ENCODE data around the gene MYO9B.
"Not testable (repeated sequence)": the region's sequence is repeated elsewhere in the genome, so short reads cannot be mapped to it uniquely, and the experiment has no call there.

Gene MYO9B

GRCh38 chr19:17090583-17090982 lies 15.0 kb downstream of the MYO9B start:
- no peak for DNase-seq

GRCh38 chr19:17091758-17092333 lies 16.3 kb downstream of the MYO9B start:
- no peak for DNase-seq

- DNase-seq: no peak
Observed at GRCh38 chr19:17092696-17093095, 17.1 kb downstream of the MYO9B start.

GRCh38 chr19:17094694-17095093 lies 19.1 kb downstream of the MYO9B start:
- DNase-seq: not testable (repeated sequence)

- DNase-seq: peak; percentile 81
Observed at GRCh38 chr19:17095141-17095919, 19.8 kb downstream of the MYO9B start.

GRCh38 chr19:17097593-17098126 lies 22.1 kb downstream of the MYO9B start:
- DNase-seq: no peak

- DNase-seq: no peak
Observed at GRCh38 chr19:17098326-17098725, 22.7 kb downstream of the MYO9B start.

- DNase-seq: no peak
Observed at GRCh38 chr19:17101686-17102628, 26.4 kb downstream of the MYO9B start.

- peak; percentile 38 for DNase-seq
Observed at GRCh38 chr19:17103177-17103576, 27.6 kb downstream of the MYO9B start.

GRCh38 chr19:17104679-17105078 lies 29.1 kb downstream of the MYO9B start:
- DNase-seq: no peak

- DNase-seq: no peak
Observed at GRCh38 chr19:17105556-17105955, 30.0 kb downstream of the MYO9B start.

GRCh38 chr19:17106964-17107363 lies 31.4 kb downstream of the MYO9B start:
- DNase-seq: peak; percentile 33

- DNase-seq: peak; percentile 95
Observed at GRCh38 chr19:17107546-17108452, 32.2 kb downstream of the MYO9B start.

GRCh38 chr19:17108453-17108784 lies 32.8 kb downstream of the MYO9B start:
- no peak for DNase-seq

- no peak for DNase-seq
Observed at GRCh38 chr19:17109300-17109699, 33.7 kb downstream of the MYO9B start.

- DNase-seq: no peak
Observed at GRCh38 chr19:17109962-17110598, 34.5 kb downstream of the MYO9B start.

- DNase-seq: no peak
Observed at GRCh38 chr19:17110599-17110966, 35.0 kb downstream of the MYO9B start.

GRCh38 chr19:17111766-17112165 lies 36.2 kb downstream of the MYO9B start:
- no peak for DNase-seq

- DNase-seq: no peak
Observed at GRCh38 chr19:17112271-17112670, 36.7 kb downstream of the MYO9B start.

GRCh38 chr19:17112700-17113099 lies 37.1 kb downstream of the MYO9B start:
- no peak for DNase-seq

GRCh38 chr19:17113127-17113785 lies 37.7 kb downstream of the MYO9B start:
- DNase-seq: no peak
